ENCODE results near the gene RPGRIP1.

DNA sequence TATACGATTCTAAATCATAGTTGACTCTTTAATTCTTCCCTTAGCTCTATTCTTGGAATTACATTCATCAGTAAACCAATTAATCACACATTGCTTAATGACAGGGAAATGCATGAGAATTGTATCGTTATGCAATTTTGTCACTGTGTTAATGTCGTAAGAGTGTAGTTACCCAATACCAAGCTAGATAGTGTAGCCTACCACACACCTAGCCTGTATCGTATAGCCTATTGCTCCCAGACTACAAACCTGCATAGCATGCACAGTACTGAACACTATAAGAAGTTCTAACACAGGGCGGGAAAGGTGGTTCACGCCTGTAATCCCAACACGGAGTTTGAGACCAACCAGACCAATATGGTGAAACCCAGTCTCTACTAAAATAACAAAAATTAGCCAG lies 35.3 kb upstream of the RPGRIP1 start:
- TF ChIP-seq, protein P1, sequence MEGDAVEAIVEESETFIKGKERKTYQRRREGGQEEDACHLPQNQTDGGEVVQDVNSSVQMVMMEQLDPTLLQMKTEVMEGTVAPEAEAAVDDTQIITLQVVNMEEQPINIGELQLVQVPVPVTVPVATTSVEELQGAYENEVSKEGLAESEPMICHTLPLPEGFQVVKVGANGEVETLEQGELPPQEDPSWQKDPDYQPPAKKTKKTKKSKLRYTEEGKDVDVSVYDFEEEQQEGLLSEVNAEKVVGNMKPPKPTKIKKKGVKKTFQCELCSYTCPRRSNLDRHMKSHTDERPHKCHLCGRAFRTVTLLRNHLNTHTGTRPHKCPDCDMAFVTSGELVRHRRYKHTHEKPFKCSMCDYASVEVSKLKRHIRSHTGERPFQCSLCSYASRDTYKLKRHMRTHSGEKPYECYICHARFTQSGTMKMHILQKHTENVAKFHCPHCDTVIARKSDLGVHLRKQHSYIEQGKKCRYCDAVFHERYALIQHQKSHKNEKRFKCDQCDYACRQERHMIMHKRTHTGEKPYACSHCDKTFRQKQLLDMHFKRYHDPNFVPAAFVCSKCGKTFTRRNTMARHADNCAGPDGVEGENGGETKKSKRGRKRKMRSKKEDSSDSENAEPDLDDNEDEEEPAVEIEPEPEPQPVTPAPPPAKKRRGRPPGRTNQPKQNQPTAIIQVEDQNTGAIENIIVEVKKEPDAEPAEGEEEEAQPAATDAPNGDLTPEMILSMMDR (IDR thresholded peaks at IDR 0.05; ENCODE audit: poor library complexity, severe bottlenecking), result no peak
- TF ChIP-seq MXI1 (conservative IDR thresholded peaks at IDR 0.05; ENCODE audit: poor library complexity, severe bottlenecking), result no peak

All from neural cell (in vitro differentiated cells).